Endothelial cell of umbilical vein (primary cell): ENCODE measurements around the gene KANSL1. TPM values are rescaled to one million over a fixed set of nuclear protein-coding genes. Genes with fewer than 3 reads are reported as not detected.

Experiments
- BruUV-seq: library from RNA; stranded (reverse); fragments of 400-500 nt; replicated peaks from 2 replicates; lab custom pipeline; 2021; lab: Mats Ljungman, UMichigan
- CTCF ChIA-PET: fragments of 300-600, 350-600 bp; sonication (Branson Sonifier 250); formaldehyde crosslinking; loops from one replicate; lab custom pipeline; 2021; ENCODE audit warnings: antibody characterized with exemption, inconsistent platforms; lab: Charles Lee
- POLR2A ChIA-PET: fragments of 300-600, 350-600 bp; sonication (Branson Sonifier 250); formaldehyde crosslinking; loops from one replicate; lab custom pipeline; 2021; ENCODE audit warnings: antibody characterized with exemption, inconsistent platforms; lab: Charles Lee
- DNase-seq: peaks from one replicate; pipeline ENCODE4 v3.0.0-alpha.2; 2011; ENCODE audit warnings: low read depth, low spot score
- FAIRE-seq: peaks from 2 replicates; lab custom pipeline; 2011; peaks lifted over from hg19 to GRCh38; lab: Jason Lieb, UNC
- H2AFZ ChIP-seq: 2 replicates; pipeline ENCODE4 v1.6.0; 2012; ENCODE audit warnings: low read depth, low read length, control low read depth, inconsistent platforms
- H3K27ac ChIP-seq: 2 replicates; pipeline ENCODE4 v1.5.1; 2011; ENCODE audit warnings: low read depth, mild to moderate bottlenecking, control low read depth, low read length, moderate library complexity; ENCODE audit not compliant: insufficient read depth
- H3K27me3 ChIP-seq, 2 experiments: 2 replicates each; pipeline versions ENCODE4 v1.6.0 to v1.6.1; 2011; ENCODE audit warnings: low read length in 2 of 2, mixed read lengths in 1 of 2; ENCODE audit not compliant: control insufficient read depth in 2 of 2, insufficient read depth in 2 of 2
- H3K36me3 ChIP-seq, 2 experiments: 2 replicates in 1 of 2; 3 replicates in 1 of 2; pipeline ENCODE4 v1.5.1; 2011; ENCODE audit warnings: low read length in 2 of 2, mild to moderate bottlenecking in 1 of 2, moderate library complexity in 1 of 2; ENCODE audit not compliant: control insufficient read depth in 2 of 2, insufficient read depth in 2 of 2; ENCODE audit errors: extremely low read depth in 1 of 2
- H3K4me1 ChIP-seq: 3 replicates; pipeline ENCODE4 v1.5.1; 2011; ENCODE audit warnings: mild to moderate bottlenecking, low read length; ENCODE audit not compliant: control insufficient read depth, insufficient read depth; ENCODE audit errors: extremely low read depth
- H3K4me2 ChIP-seq: 2 replicates; pipeline ENCODE4 v1.6.1; 2011; ENCODE audit warnings: low read length, control low read depth, mixed read lengths; ENCODE audit not compliant: insufficient read depth
- H3K4me3 ChIP-seq, 3 experiments: fragments of 200-600 bp in 1 of 3; sonication (generic), shearing (Covaris generic) in 1 of 3; replicated peaks in 1 of 3; 2 replicates each; pipeline ENCODE4 v1.5.1; 2011 to 2016; ENCODE audit warnings: control low read depth in 3 of 3, low read length in 3 of 3, mild to moderate bottlenecking in 2 of 3, inconsistent platforms in 1 of 3, low read depth in 1 of 3, moderate library complexity in 1 of 3; ENCODE audit not compliant: insufficient read depth in 1 of 3
- H3K79me2 ChIP-seq: 2 replicates; pipeline ENCODE4 v1.6.0; 2012; ENCODE audit warnings: low read length, inconsistent platforms; ENCODE audit not compliant: control insufficient read depth, insufficient read depth
- H3K9ac ChIP-seq: replicated peaks from 2 replicates; pipeline ENCODE3; 2011; ENCODE audit warnings: low read length, control low read depth; ENCODE audit not compliant: insufficient read depth; ENCODE audit errors: extremely low read depth
- H3K9me1 ChIP-seq: replicated peaks from 3 replicates; pipeline ENCODE4 v1.6.0; 2011; ENCODE audit warnings: mild to moderate bottlenecking, low read length; ENCODE audit not compliant: control insufficient read depth, insufficient read depth; ENCODE audit errors: extremely low read depth
- H3K9me3 ChIP-seq: replicated peaks from 2 replicates; pipeline ENCODE4 v1.5.1; 2012; ENCODE audit warnings: low read length, inconsistent platforms; ENCODE audit not compliant: control insufficient read depth, insufficient read depth
- H4K20me1 ChIP-seq: replicated peaks from 2 replicates; pipeline ENCODE3; 2011; ENCODE audit warnings: mild to moderate bottlenecking, low read length; ENCODE audit not compliant: control insufficient read depth, insufficient read depth; ENCODE audit errors: extremely low read depth
- EZH2 ChIP-seq: IDR thresholded peaks from 2 replicates; pipeline ENCODE4 v1.6.1; 2012; ENCODE audit warnings: borderline replicate concordance, low read depth, mild to moderate bottlenecking, moderate library complexity, low read length, inconsistent platforms; ENCODE audit not compliant: severe bottlenecking
- FOS ChIP-seq: IDR thresholded peaks from 2 replicates; pipeline ENCODE4 v1.6.1; 2011; ENCODE audit warnings: mild to moderate bottlenecking, low read length, moderate library complexity, borderline replicate concordance; ENCODE audit not compliant: insufficient read depth
- GATA2 ChIP-seq: IDR thresholded peaks from 2 replicates; pipeline ENCODE4 v1.7.0; 2011; ENCODE audit warnings: low read depth, mild to moderate bottlenecking, moderate library complexity, mixed read lengths, low read length; ENCODE audit not compliant: insufficient read length, insufficient read depth
- JUN ChIP-seq: IDR thresholded peaks from 2 replicates; pipeline ENCODE4 v1.6.1; 2011; ENCODE audit warnings: borderline replicate concordance, low read depth; ENCODE audit not compliant: insufficient read length, insufficient read depth
- MYC ChIP-seq: IDR thresholded peaks from one replicate; pipeline ENCODE4 v1.6.1; 2011; ENCODE audit warnings: mild to moderate bottlenecking, low read depth, low read length
- POLR2A ChIP-seq: IDR thresholded peaks from 2 replicates; pipeline ENCODE4 v1.6.1; 2012; ENCODE audit warnings: low read depth, mild to moderate bottlenecking, control low read depth, low read length
- POLR2AphosphoS5 ChIP-seq: IDR thresholded peaks from 2 replicates; pipeline ENCODE4 v1.6.1; 2012; ENCODE audit warnings: low read depth, mild to moderate bottlenecking, control low read depth, low read length, moderate library complexity; ENCODE audit not compliant: insufficient read depth
- dilution Hi-C: fragments of 300-500 bp; cut with MboI; formaldehyde crosslinking; loops from one replicate; pipeline ENCODE4 v1.15.0; 2019; ENCODE audit warnings: low sequenced_read_pairs; ENCODE audit not compliant: extremely low pct_ligation_motif_present
- intact Hi-C: fragments of 100-400 bp; cut with micrococcal nuclease; formaldehyde crosslinking; loops from one replicate; pipeline ENCODE4 v1.10.0; 2022
- polyA plus RNA-seq, 4 experiments: library from polyadenylated mRNA; depleted of rRNA in 3 of 4; stranded (reverse) in 3 of 4; unstranded in 1 of 4; fragments of >200 nt; gene quantifications; 2 replicates each; pipeline versions ENCODE4 v1.2.1 to v1.2.3, GENCODE V29; 2011 to 2012; ENCODE audit warnings: missing spikeins in 1 of 4
- total RNA-seq: library from RNA; stranded (reverse); gene quantifications from 2 replicates; pipeline ENCODE4 v1.2.3, GENCODE V29; 2021
- TF ChIP-seq, protein P1 (sequence below), 2 donors: IDR thresholded peaks; 1 replicate in 1 of 2; 2 replicates in 1 of 2; pipeline ENCODE4 v1.5.1; 2011; ENCODE audit warnings: low read length in 2 of 2, mild to moderate bottlenecking in 2 of 2, moderate library complexity in 2 of 2, control low read depth in 1 of 2, inconsistent platforms in 1 of 2, low read depth in 1 of 2; ENCODE audit not compliant: insufficient read depth in 1 of 2; ENCODE audit errors: extremely low read depth in 1 of 2
- TF ChIP-seq, protein P2 (sequence below): IDR thresholded peaks from 2 replicates; pipeline ENCODE4 v1.6.1; 2011; ENCODE audit not compliant: insufficient read depth, insufficient read length

The KANSL1 gene
- total and polyA plus RNA-seq, 2 donors (not counting 3 experiments of a cell fraction or from before 2014, with no cell fraction given) = 29.1 to 74.0 TPM

DNA sequence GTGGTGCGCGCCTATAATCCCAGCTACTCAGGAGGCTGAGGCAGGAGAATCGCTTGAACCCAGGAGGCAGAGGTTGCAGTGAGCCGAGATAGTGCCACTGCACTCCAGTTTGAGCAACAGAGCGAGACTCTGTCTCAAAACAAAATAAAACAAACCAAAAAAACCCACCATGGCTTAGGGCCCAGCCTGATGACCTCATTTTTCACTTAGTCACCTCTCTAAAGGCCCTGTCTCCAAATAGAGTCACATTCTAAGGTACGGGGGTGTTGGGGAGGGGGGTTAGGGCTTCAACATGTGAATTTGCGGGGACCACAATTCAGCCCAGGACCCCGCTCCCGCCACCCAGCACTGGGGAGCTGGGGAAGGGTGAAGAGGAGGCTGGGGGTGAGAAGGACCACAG lies 195.6 kb downstream of the KANSL1 start:
- BruUV-seq = no TSS peak
- DNase-seq (no peak), FAIRE-seq (no peak)
- intact Hi-C loops (no loop called here), dilution Hi-C loops (no loop called here)
- Histone ChIP-seq H4K20me1 (no peaks in the 10 kb centered on the region), H3K27ac (no peak overlapping the region), H3K27me3 (no peaks in the 10 kb centered on the region), H3K4me3 (no peak overlapping the region), H3K79me2 (no peaks in the 10 kb centered on the region), H3K36me3 (no peaks in the 10 kb centered on the region), H3K9ac (no peak overlapping the region), H3K4me1 (no peaks in the 10 kb centered on the region), H2AFZ (no peak overlapping the region), H3K9me1 (no peaks in the 10 kb centered on the region), H3K9me3 (no peaks in the 10 kb centered on the region), H3K4me2 (no peak overlapping the region)
- POLR2A ChIA-PET = no interaction called here
- CTCF ChIA-PET = interaction anchor here (1.2 kb wide), 1 partner anchor 215 kb away, joined by 5 read pairs; no protein-coding TSS in a partner anchor
- TF ChIP-seq JUN (no peak), POLR2A (no peak), MYC (no peak), FOS (no peak), EZH2 (no peak), GATA2 (no peak), POLR2AphosphoS5 (no peak)
- TF ChIP-seq, protein P1, sequence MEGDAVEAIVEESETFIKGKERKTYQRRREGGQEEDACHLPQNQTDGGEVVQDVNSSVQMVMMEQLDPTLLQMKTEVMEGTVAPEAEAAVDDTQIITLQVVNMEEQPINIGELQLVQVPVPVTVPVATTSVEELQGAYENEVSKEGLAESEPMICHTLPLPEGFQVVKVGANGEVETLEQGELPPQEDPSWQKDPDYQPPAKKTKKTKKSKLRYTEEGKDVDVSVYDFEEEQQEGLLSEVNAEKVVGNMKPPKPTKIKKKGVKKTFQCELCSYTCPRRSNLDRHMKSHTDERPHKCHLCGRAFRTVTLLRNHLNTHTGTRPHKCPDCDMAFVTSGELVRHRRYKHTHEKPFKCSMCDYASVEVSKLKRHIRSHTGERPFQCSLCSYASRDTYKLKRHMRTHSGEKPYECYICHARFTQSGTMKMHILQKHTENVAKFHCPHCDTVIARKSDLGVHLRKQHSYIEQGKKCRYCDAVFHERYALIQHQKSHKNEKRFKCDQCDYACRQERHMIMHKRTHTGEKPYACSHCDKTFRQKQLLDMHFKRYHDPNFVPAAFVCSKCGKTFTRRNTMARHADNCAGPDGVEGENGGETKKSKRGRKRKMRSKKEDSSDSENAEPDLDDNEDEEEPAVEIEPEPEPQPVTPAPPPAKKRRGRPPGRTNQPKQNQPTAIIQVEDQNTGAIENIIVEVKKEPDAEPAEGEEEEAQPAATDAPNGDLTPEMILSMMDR (IDR thresholded peaks at IDR 0.05; ENCODE audit: extremely low read depth in 1 of 2, insufficient read depth in 1 of 2, low read depth in 1 of 2, low read length in 2 of 2) = no peak
- TF ChIP-seq, protein P2, sequence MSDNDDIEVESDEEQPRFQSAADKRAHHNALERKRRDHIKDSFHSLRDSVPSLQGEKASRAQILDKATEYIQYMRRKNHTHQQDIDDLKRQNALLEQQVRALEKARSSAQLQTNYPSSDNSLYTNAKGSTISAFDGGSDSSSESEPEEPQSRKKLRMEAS = no peak
